ENCODE data around the gene NUDT13. TPM values are rescaled to one million over a fixed set of nuclear protein-coding genes. Genes with fewer than 3 reads are reported as not detected.
"Not testable (repeated sequence)": the region's sequence is repeated elsewhere in the genome, so short reads cannot be mapped to it uniquely, and the experiment has no call there.

The NUDT13 gene
- total RNA-seq, 2 donors from 2014 or later: 0.60 to 1.3 TPM

DNA sequence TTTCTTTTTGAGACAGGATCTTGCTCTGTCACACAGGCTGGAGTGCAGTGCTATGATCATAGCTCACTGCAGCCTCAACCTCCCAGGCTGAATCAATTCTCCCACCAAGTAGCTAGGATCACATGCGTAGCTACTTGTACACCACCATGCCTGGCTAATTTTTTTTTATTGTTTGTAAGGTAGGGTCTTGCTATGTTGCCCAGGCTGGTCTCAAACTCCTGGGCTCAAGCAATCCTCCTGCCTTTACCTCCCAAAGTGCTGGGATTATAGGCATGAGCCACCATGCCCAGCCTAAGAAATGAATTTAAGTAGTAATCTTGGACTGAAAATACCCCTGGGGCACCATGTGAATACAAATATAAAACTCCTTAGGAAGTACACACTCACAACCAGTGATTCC is 5.8 kb downstream of the NUDT13 start:
- H3K27me3 Mint-ChIP-seq (ENCODE audit: low read depth): no peaks in the 10 kb centered on the region
- H3K9me3 Mint-ChIP-seq: no peaks in the 10 kb centered on the region
- no peak overlapping the region for H3K4me3 Mint-ChIP-seq
- no peak overlapping the region for H3K27ac Mint-ChIP-seq
- H3K36me3 Mint-ChIP-seq (ENCODE audit: insufficient read depth in 2 of 2): no peaks in the 10 kb centered on the region
- peaks cover 9% of the 10 kb centered on the region for H3K4me1 Mint-ChIP-seq (ENCODE audit: low read depth)
- DNase-seq: no peak
- no peak for ATAC-seq (replicated peaks in 1 of 2)

- Mint-ChIP-seq H3K27me3 (ENCODE audit: low read depth) (no peaks in the 10 kb centered on the region), H3K4me3 (no peak overlapping the region), H3K4me1 (ENCODE audit: low read depth) (peaks cover 3% of the 10 kb centered on the region), H3K36me3 (ENCODE audit: insufficient read depth in 2 of 2) (no peaks in the 10 kb centered on the region), H3K27ac (peak overlapping the region; percentile 57), H3K9me3 (no peaks in the 10 kb centered on the region)
- ATAC-seq (replicated peaks in 1 of 2) (no peak), DNase-seq (no peak)
These were observed 7.9 kb downstream of the NUDT13 start for GRCh38 chr10:73117976-73118743.

GRCh38 chr10:73119457-73119856 is 9.2 kb downstream of the NUDT13 start:
- Mint-ChIP-seq H3K4me3 (no peak overlapping the region), H3K4me1 (ENCODE audit: low read depth) (peaks cover 3% of the 10 kb centered on the region), H3K27ac (no peak overlapping the region), H3K27me3 (ENCODE audit: low read depth) (no peaks in the 10 kb centered on the region), H3K9me3 (no peaks in the 10 kb centered on the region), H3K36me3 (ENCODE audit: insufficient read depth in 2 of 2) (no peaks in the 10 kb centered on the region)
- ATAC-seq (replicated peaks in 1 of 2) (no peak), DNase-seq (no peak)

DNA sequence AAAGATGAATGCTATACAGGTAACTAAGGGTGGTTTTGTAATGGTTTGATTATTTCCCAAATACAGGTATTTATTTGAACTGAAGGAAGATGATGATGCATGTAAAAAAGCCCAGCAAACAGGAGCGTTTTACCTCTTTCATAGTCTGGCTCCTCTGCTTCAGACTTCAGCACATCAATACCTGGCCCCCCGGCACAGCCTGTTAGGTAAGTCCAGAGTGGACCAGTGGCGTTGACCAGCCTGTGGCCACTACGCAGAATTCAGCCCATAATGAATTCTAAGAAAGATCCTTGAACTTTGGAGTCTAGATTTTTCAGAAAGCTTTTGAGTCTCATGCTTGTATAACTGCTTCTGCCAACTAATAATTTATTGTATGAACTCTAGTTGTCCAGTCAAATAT is 9.7 kb downstream of the NUDT13 start:
- ATAC-seq (replicated peaks in 1 of 2) (no peak), DNase-seq (no peak)
- Mint-ChIP-seq H3K4me1 (ENCODE audit: low read depth) (peaks cover 3% of the 10 kb centered on the region), H3K36me3 (ENCODE audit: insufficient read depth in 2 of 2) (no peaks in the 10 kb centered on the region), H3K9me3 (no peaks in the 10 kb centered on the region), H3K4me3 (no peak overlapping the region), H3K27me3 (ENCODE audit: low read depth) (no peaks in the 10 kb centered on the region), H3K27ac (no peak overlapping the region)

DNA sequence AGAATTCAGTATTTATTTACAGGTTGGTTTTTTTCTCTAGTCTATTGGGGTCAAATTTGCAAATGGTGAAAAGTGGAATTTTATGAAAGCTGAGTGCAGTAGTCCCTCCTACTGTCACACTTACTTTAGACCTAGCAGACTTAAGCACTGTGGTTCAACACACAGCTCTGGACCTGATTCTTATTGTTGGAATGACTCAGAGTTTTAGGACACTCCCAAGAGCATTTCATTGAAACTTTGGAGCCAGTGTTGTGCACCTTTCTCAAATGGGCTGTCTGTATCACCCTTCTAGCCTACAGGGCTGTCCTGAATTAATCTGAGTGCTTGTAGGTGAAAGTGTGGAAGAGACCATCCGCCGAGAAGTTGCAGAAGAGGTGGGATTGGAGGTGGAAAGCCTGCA is 16.1 kb downstream of the NUDT13 start:
- peak overlapping the region; percentile 68 for H3K27ac Mint-ChIP-seq
- no peaks in the 10 kb centered on the region for H3K9me3 Mint-ChIP-seq

GRCh38 chr10:73131301-73131700 is 21.0 kb downstream of the NUDT13 start:
- Mint-ChIP-seq H3K4me3 (no peak overlapping the region), H3K36me3 (ENCODE audit: insufficient read depth in 2 of 2) (peaks cover 6 to 25% of the 10 kb centered on the region in 2 donors), H3K27me3 (ENCODE audit: low read depth) (no peaks in the 10 kb centered on the region), H3K9me3 (no peaks in the 10 kb centered on the region), H3K4me1 (ENCODE audit: low read depth) (no peaks in the 10 kb centered on the region), H3K27ac (no peak overlapping the region)
- ATAC-seq (replicated peaks in 1 of 2) (no peak), DNase-seq (no peak)

More for the DNA sequence above, 16.1 kb downstream of the NUDT13 start:
- DNase-seq (no peak), ATAC-seq (replicated peaks in 1 of 2) (no peak)
- H3K27me3 Mint-ChIP-seq (ENCODE audit: low read depth): no peaks in the 10 kb centered on the region
- H3K36me3 Mint-ChIP-seq (ENCODE audit: insufficient read depth in 2 of 2): peaks cover 0 to 6% of the 10 kb centered on the region in 2 donors
- H3K4me1 Mint-ChIP-seq (ENCODE audit: low read depth): no peaks in the 10 kb centered on the region
- H3K4me3 Mint-ChIP-seq: no peak overlapping the region

GRCh38 chr10:73131913-73132686 is 21.8 kb downstream of the NUDT13 start:
- ATAC-seq (replicated peaks in 1 of 2) (no peak), DNase-seq (no peak)
- H3K36me3 Mint-ChIP-seq (ENCODE audit: insufficient read depth in 2 of 2): peaks cover 8 to 29% of the 10 kb centered on the region in 2 donors
- H3K9me3 Mint-ChIP-seq: no peaks in the 10 kb centered on the region
- H3K27me3 Mint-ChIP-seq (ENCODE audit: low read depth): no peaks in the 10 kb centered on the region
- no peak overlapping the region for H3K4me3 Mint-ChIP-seq
- no peak overlapping the region for H3K27ac Mint-ChIP-seq
- no peaks in the 10 kb centered on the region for H3K4me1 Mint-ChIP-seq (ENCODE audit: low read depth)

- ATAC-seq (replicated peaks in 1 of 2): no peak
- H3K9me3 Mint-ChIP-seq: no peaks in the 10 kb centered on the region
- no peak for DNase-seq
- peaks cover 8 to 26% of the 10 kb centered on the region in 2 donors for H3K36me3 Mint-ChIP-seq (ENCODE audit: insufficient read depth in 2 of 2)
- H3K4me3 Mint-ChIP-seq: no peak overlapping the region
- no peaks in the 10 kb centered on the region for H3K27me3 Mint-ChIP-seq (ENCODE audit: low read depth)
- H3K4me1 Mint-ChIP-seq (ENCODE audit: low read depth): no peaks in the 10 kb centered on the region
- H3K27ac Mint-ChIP-seq: no peak overlapping the region
These were observed 24.5 kb downstream of the NUDT13 start for GRCh38 chr10:73134727-73135126.

DNA sequence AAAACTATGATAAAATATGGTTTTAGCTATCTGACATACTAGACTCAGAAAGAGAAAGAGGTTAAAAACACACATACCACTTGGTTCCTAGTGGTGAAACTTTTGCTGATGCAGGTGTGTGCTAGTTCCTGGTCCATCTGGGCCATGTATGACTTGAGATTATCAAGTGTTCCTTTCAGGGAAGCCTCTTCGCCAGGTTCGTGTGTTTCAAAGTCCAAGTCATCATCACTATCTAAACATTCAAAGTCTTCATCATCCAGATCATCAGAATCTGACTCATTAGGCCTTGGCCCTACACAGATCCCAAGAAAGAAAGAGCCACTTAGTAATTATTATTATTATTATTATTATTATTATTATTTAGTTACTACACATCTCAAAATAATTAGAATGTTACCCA is 26.4 kb downstream of the NUDT13 start:
- ATAC-seq (replicated peaks in 1 of 2) (no peak), DNase-seq (no peak)
- Mint-ChIP-seq H3K27me3 (ENCODE audit: low read depth) (no peaks in the 10 kb centered on the region), H3K9me3 (no peaks in the 10 kb centered on the region), H3K4me1 (ENCODE audit: low read depth) (no peaks in the 10 kb centered on the region), H3K36me3 (ENCODE audit: insufficient read depth in 2 of 2) (peaks cover 10 to 28% of the 10 kb centered on the region in 2 donors), H3K27ac (no peak overlapping the region), H3K4me3 (no peak overlapping the region)

GRCh38 chr10:73139251-73139650 is 29.0 kb downstream of the NUDT13 start:
- H3K36me3 Mint-ChIP-seq (ENCODE audit: insufficient read depth in 2 of 2): peaks cover 6 to 26% of the 10 kb centered on the region in 2 donors
- H3K27me3 Mint-ChIP-seq (ENCODE audit: low read depth): no peaks in the 10 kb centered on the region
- ATAC-seq (replicated peaks in 1 of 2): no peak

GRCh38 chr10:73141603-73142002 is 31.3 kb downstream of the NUDT13 start:
- DNase-seq (no peak), ATAC-seq (replicated peaks in 1 of 2) (no peak)
- H3K9me3 Mint-ChIP-seq: no peaks in the 10 kb centered on the region
- peaks cover 4 to 21% of the 10 kb centered on the region in 2 donors for H3K36me3 Mint-ChIP-seq (ENCODE audit: insufficient read depth in 2 of 2)
- H3K4me3 Mint-ChIP-seq: no peak overlapping the region
- no peaks in the 10 kb centered on the region for H3K27me3 Mint-ChIP-seq (ENCODE audit: low read depth)
- no peak overlapping the region for H3K27ac Mint-ChIP-seq
- H3K4me1 Mint-ChIP-seq (ENCODE audit: low read depth): no peaks in the 10 kb centered on the region

More at GRCh38 chr10:73139251-73139650, 29.0 kb downstream of the NUDT13 start:
- Mint-ChIP-seq H3K4me1 (ENCODE audit: low read depth) (no peaks in the 10 kb centered on the region), H3K27ac (no peak overlapping the region), H3K4me3 (no peak overlapping the region), H3K9me3 (no peaks in the 10 kb centered on the region)
- DNase-seq: no peak

DNA sequence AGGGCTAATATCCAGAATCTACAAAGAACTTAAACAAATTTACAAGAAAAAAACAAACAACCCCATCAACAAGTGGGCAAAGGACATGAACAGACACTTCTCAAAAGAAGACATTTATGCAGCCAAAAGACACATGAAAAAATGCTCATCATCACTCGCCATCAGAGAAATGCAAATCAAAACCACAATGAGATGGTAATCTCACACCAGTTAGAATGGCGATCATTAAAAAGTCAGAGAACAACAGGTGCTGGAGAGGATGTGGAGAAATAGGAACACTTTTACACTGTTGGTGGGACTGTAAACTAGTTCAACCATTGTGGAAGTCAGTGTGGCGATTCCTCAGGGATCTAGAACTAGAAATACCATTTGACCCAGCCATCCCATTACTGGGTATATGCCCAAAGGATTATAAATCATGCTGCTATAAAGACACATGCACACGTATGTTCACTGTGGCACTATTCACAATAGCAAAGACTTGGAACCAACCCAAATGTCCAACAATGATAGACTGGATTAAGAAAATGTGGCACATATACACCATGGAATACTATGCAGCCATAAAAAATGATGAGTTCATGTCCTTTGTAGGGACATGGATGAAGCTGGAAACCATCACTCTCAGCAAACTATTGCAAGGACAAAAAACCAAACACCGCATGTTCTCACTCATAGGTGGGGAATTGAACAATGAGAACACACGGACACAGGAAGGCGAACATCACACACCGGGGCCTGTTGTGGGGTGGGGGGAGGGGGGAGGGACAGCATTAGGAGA is 40.6 kb downstream of the NUDT13 start:
- H3K27ac Mint-ChIP-seq; H3K4me1 Mint-ChIP-seq (ENCODE audit: low read depth); DNase-seq; H3K4me3 Mint-ChIP-seq; H3K27me3 Mint-ChIP-seq (ENCODE audit: low read depth); ATAC-seq (replicated peaks in 1 of 2); H3K9me3 Mint-ChIP-seq: not testable (repeated sequence)
- peaks cover 3 to 18% of the 10 kb centered on the region in 2 donors for H3K36me3 Mint-ChIP-seq (ENCODE audit: insufficient read depth in 2 of 2)

- peaks cover 6 to 25% of the 10 kb centered on the region in 2 donors for H3K36me3 Mint-ChIP-seq (ENCODE audit: insufficient read depth in 2 of 2)
- no peaks in the 10 kb centered on the region for H3K27me3 Mint-ChIP-seq (ENCODE audit: low read depth)
- no peak for DNase-seq
- peaks cover 5% of the 10 kb centered on the region for H3K4me1 Mint-ChIP-seq (ENCODE audit: low read depth)
- no peak for ATAC-seq (replicated peaks in 1 of 2)
- H3K4me3 Mint-ChIP-seq: no peak overlapping the region
- H3K9me3 Mint-ChIP-seq: no peaks in the 10 kb centered on the region
- no peak overlapping the region for H3K27ac Mint-ChIP-seq
These were observed 41.8 kb downstream of the NUDT13 start for GRCh38 chr10:73152009-73152408.
